HCT116 (cell line): ENCODE data around the gene RBM44. TPM values are rescaled to one million over a fixed set of nuclear protein-coding genes. Genes with fewer than 3 reads are reported as not detected.
A peak's percentile ranks its signal among the peaks of the same experiment; 100 is the strongest.
"Not testable (repeated sequence)": the region's sequence is repeated elsewhere in the genome, so short reads cannot be mapped to it uniquely, and the experiment has no call there.

Experiments
- ATAC-seq: fragments of 200-7000 bp; cut with Tn5 transposase; 2 replicates; pipeline ENCODE4 v1.9.1; 2020; ENCODE audit warnings: mild to moderate bottlenecking, moderate library complexity
- BruUV-seq: library from RNA; stranded (reverse); fragments of 400-500 nt; replicated peaks from 2 replicates; lab custom pipeline; 2021; lab: Mats Ljungman, UMichigan
- CTCF ChIA-PET: fragments of 300-600 bp; sonication (Branson Sonifier 250); formaldehyde crosslinking; loops from one replicate; lab custom pipeline; 2021; ENCODE audit warnings: antibody characterized with exemption; lab: Charles Lee
- POLR2A ChIA-PET: fragments of 300-600, 350-600 bp; sonication (Branson Sonifier 250); formaldehyde crosslinking; loops from one replicate; lab custom pipeline; 2021; ENCODE audit warnings: antibody characterized with exemption; lab: Charles Lee
- RAD21 ChIA-PET, 2 experiments: fragments of 300-600 bp; sonication (Branson Sonifier 250); formaldehyde crosslinking; loops; one replicate each; lab custom pipeline; 2023; ENCODE audit warnings: low total read pairs in 2 of 2; ENCODE audit not compliant: uncharacterized antibody in 2 of 2, unreplicated experiment in 2 of 2, low non-redundant PET in 1 of 2; lab: Charles Lee
- DNase-seq: peaks from one replicate; pipeline ENCODE4 v3.0.0-alpha.2; 2010; ENCODE audit warnings: low read depth, low spot score
- H2AFZ ChIP-seq: fragments of 200-600 bp; shearing (Covaris generic), sonication (generic); 2 replicates; pipeline ENCODE4 v1.6.1; 2017; ENCODE audit warnings: low read depth, mixed run types, mixed read lengths, antibody characterized with exemption, low read length; ENCODE audit not compliant: poor library complexity, severe bottlenecking
- H3K27ac ChIP-seq: 2 replicates; pipeline ENCODE4 v1.5.1; 2012; ENCODE audit warnings: low read depth, low read length
- H3K27me3 ChIP-seq: fragments of 200-600 bp; sonication (generic); 2 replicates; pipeline ENCODE4 v1.6.1; 2016; ENCODE audit warnings: mixed run types, low read length, mixed read lengths; ENCODE audit not compliant: insufficient read depth
- H3K36me3 ChIP-seq, 2 experiments: fragments of 200-500 bp in 1 of 2; fragments of 200-600 bp in 1 of 2; sonication (Bioruptor generic) in 1 of 2; sonication (generic) in 1 of 2; 2 replicates each; pipeline versions ENCODE4 v1.5.1 to v1.6.1; 2014 to 2016; ENCODE audit warnings: low read length in 2 of 2, inconsistent platforms in 1 of 2, mixed read lengths in 1 of 2, mixed run types in 1 of 2; ENCODE audit not compliant: insufficient read depth in 2 of 2, control insufficient read depth in 1 of 2
- H3K4me1 ChIP-seq, 2 experiments: fragments of 200-600 bp in 1 of 2; sonication (generic) in 1 of 2; 2 replicates each; pipeline versions ENCODE4 v1.5.1 to v1.6.1; 2012 to 2017; ENCODE audit warnings: low read length in 2 of 2, inconsistent platforms in 1 of 2, mild to moderate bottlenecking in 1 of 2, mixed read lengths in 1 of 2, mixed run types in 1 of 2, moderate library complexity in 1 of 2; ENCODE audit not compliant: insufficient read depth in 2 of 2, control insufficient read depth in 1 of 2
- H3K4me2 ChIP-seq: fragments of 200-600 bp; sonication (generic); 2 replicates; pipeline ENCODE4 v1.6.1; 2017; ENCODE audit warnings: mixed run types, low read length, mixed read lengths
- H3K4me3 ChIP-seq, 2 experiments: fragments of 200-600 bp in 1 of 2; sonication (generic) in 1 of 2; replicated peaks in 1 of 2; 2 replicates each; pipeline ENCODE4 v1.5.1; 2011 to 2016; ENCODE audit warnings: low read length in 2 of 2, control low read depth in 1 of 2, low read depth in 1 of 2, mild to moderate bottlenecking in 1 of 2, mixed read lengths in 1 of 2, mixed run types in 1 of 2
- H3K79me2 ChIP-seq: fragments of 200-600 bp; sonication (generic); 2 replicates; pipeline ENCODE4 v1.6.1; 2017; ENCODE audit warnings: mild to moderate bottlenecking, mixed run types, low read length, moderate library complexity, mixed read lengths; ENCODE audit not compliant: insufficient read depth
- H3K9ac ChIP-seq: fragments of 200-600 bp; sonication (generic); 2 replicates; pipeline ENCODE4 v1.6.1; 2016; ENCODE audit warnings: low read length, mixed read lengths
- H3K9me2 ChIP-seq: fragments of 200-600 bp; sonication (generic), shearing (Covaris generic); 2 replicates; pipeline ENCODE4 v1.6.1; 2017; ENCODE audit warnings: mixed run types, mild to moderate bottlenecking, moderate library complexity; ENCODE audit not compliant: insufficient read depth
- H3K9me3 ChIP-seq, 2 experiments: fragments of 200-500 bp in 1 of 2; fragments of 200-600 bp in 1 of 2; sonication (Bioruptor generic) in 1 of 2; sonication (generic) in 1 of 2; 2 replicates each; pipeline ENCODE4 v1.6.1; 2014 to 2017; ENCODE audit warnings: low read length in 2 of 2, mixed read lengths in 2 of 2, inconsistent platforms in 1 of 2, low read depth in 1 of 2, mild to moderate bottlenecking in 1 of 2, mixed run types in 1 of 2, moderate library complexity in 1 of 2; ENCODE audit not compliant: control insufficient read depth in 1 of 2, insufficient read depth in 1 of 2
- H4K20me1 ChIP-seq: fragments of 200-600 bp; sonication (generic), shearing (Covaris generic); 2 replicates; pipeline ENCODE4 v1.6.1; 2017; ENCODE audit warnings: mixed run types, mild to moderate bottlenecking, moderate library complexity; ENCODE audit not compliant: insufficient read depth
- ATF3 ChIP-seq: IDR thresholded peaks from 2 replicates; pipeline ENCODE4 v1.6.1; 2012
- CBX3 ChIP-seq: IDR thresholded peaks from 2 replicates; pipeline ENCODE4 v1.6.1; 2012; ENCODE audit warnings: low read depth
- CEBPB ChIP-seq: IDR thresholded peaks from 2 replicates; pipeline ENCODE4 v1.6.1; 2012; ENCODE audit warnings: low read depth
- EGR1 ChIP-seq: IDR thresholded peaks from 2 replicates; pipeline ENCODE4 v1.6.1; 2012; ENCODE audit warnings: low read depth
- JUND ChIP-seq: IDR thresholded peaks from 2 replicates; pipeline ENCODE4 v1.6.1; 2012
- RAD21 ChIP-seq: IDR thresholded peaks from 2 replicates; pipeline ENCODE4 v1.6.1; 2012; ENCODE audit warnings: low read depth, mild to moderate bottlenecking
- REST ChIP-seq: IDR thresholded peaks from 2 replicates; pipeline ENCODE4 v1.6.1; 2012; ENCODE audit warnings: low read depth
- SIN3A ChIP-seq: IDR thresholded peaks from 2 replicates; pipeline ENCODE4 v1.6.1; 2012; ENCODE audit warnings: low read depth
- SP1 ChIP-seq: IDR thresholded peaks from 2 replicates; pipeline ENCODE4 v1.6.1; 2012; ENCODE audit warnings: low read depth
- SRF ChIP-seq: IDR thresholded peaks from 2 replicates; pipeline ENCODE4 v1.6.1; 2012; ENCODE audit warnings: low read depth
- ZFX ChIP-seq: fragments of 450-650 bp; IDR thresholded peaks from 2 replicates; pipeline ENCODE4 v1.6.1; 2017
- intact Hi-C: fragments of 100-400 bp; cut with micrococcal nuclease; formaldehyde crosslinking; loops from 2 replicates; pipeline ENCODE4 v1.10.0; 2022
- total RNA-seq: library from RNA; stranded (reverse); gene quantifications from one replicate; pipeline ENCODE4 v1.2.1, GENCODE V29; 2021; ENCODE audit not compliant: unreplicated experiment
- TF ChIP-seq, protein P1 (sequence below): IDR thresholded peaks from 2 replicates; pipeline ENCODE4 v1.6.1; 2012

The RBM44 gene
- total RNA-seq, 1 experiment from 2014 or later = 0.54 TPM

DNA sequence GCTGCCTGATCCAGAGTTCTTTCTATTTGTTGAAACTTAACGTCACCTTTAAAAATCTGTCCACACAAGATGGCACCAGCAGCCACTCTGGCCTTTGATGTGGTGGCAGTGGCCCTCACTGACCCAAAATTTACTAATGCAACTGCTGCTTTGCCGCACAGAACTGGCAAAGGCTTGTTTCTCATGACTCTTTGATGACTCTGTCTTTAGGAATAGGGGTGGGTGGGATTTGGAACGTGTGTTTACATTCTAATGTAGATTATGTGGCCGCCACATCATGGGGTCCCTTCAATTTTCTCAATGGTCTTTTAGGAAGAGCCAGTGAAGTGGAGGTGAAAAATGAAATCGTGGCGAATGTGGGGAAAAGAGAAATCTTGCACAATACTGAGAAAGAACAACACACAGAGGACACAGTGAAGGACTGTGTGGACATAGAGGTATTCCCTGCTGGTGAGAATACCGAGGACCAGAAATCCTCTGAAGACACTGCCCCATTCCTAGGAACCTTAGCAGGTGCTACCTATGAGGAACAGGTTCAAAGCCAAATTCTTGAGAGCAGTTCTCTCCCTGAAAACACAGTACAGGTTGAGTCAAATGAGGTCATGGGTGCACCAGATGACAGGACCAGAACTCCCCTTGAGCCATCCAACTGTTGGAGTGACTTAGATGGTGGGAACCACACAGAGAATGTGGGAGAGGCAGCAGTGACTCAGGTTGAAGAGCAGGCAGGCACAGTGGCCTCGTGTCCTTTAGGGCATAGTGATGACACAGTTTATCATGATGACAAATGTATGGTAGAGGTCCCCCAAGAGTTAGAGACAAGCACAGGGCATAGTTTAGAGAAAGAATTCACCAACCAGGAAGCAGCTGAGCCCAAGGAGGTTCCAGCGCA lies 36.0 kb upstream of the RBM44 start:
- H3K79me2 ChIP-seq, H3K4me1 ChIP-seq, CTCF ChIA-PET, ATAC-seq, H3K9me3 ChIP-seq, RAD21 ChIA-PET, BruUV-seq, H3K9ac ChIP-seq, intact Hi-C loops, H3K4me3 ChIP-seq, DNase-seq, H3K4me2 ChIP-seq, H2AFZ ChIP-seq, H3K27ac ChIP-seq, H3K27me3 ChIP-seq, POLR2A ChIA-PET, H3K9me2 ChIP-seq, H4K20me1 ChIP-seq: not testable (repeated sequence)
- H3K36me3 ChIP-seq = peaks cover 18 to 22% of the 10 kb centered on the region in 2 experiments; a peak in 3 of 4 replicates

- intact Hi-C loops = no loop called here
- Histone ChIP-seq H3K27ac (no peak overlapping the region), H3K9ac (no peak overlapping the region), H3K4me3 (no peak overlapping the region), H3K36me3 (peaks cover 18 to 22% of the 10 kb centered on the region in 2 experiments; a peak in 3 of 4 replicates), H4K20me1 (no peaks in the 10 kb centered on the region; the same call in 1 of the 2 replicates), H3K9me2 (no peaks in the 10 kb centered on the region), H3K4me1 (no peaks in the 10 kb centered on the region), H2AFZ (no peak overlapping the region), H3K9me3 (no peaks in the 10 kb centered on the region), H3K79me2 (no peaks in the 10 kb centered on the region), H3K4me2 (no peak overlapping the region), H3K27me3 (no peaks in the 10 kb centered on the region)
- TF ChIP-seq EGR1 (no peak), CEBPB (no peak), RAD21 (no peak), ATF3 (no peak), JUND (no peak), SP1 (no peak), CBX3 (no peak), REST (no peak), SIN3A (no peak), ZFX (no peak), SRF (no peak)
- TF ChIP-seq, protein P1, sequence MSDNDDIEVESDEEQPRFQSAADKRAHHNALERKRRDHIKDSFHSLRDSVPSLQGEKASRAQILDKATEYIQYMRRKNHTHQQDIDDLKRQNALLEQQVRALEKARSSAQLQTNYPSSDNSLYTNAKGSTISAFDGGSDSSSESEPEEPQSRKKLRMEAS = no peak
- DNase-seq (no peak), ATAC-seq (no peak)
- RAD21 ChIA-PET = no interaction called here
- BruUV-seq = TSS peak; percentile 51
- POLR2A ChIA-PET = no interaction called here
- CTCF ChIA-PET = no interaction called here
These were observed 34.8 kb upstream of the RBM44 start for GRCh38 chr2:237763812-237764211.

- intact Hi-C loops, H3K4me2 ChIP-seq, H3K9ac ChIP-seq, H3K79me2 ChIP-seq, POLR2A ChIA-PET, RAD21 ChIA-PET, H3K4me1 ChIP-seq, H3K27ac ChIP-seq, H3K4me3 ChIP-seq, H3K9me3 ChIP-seq, H2AFZ ChIP-seq, CTCF ChIA-PET, H3K9me2 ChIP-seq, H4K20me1 ChIP-seq, DNase-seq, ATAC-seq, H3K27me3 ChIP-seq, BruUV-seq: not testable (repeated sequence)
- peaks cover 14% of the 10 kb centered on the region in 2 experiments; a peak in 3 of 4 replicates for H3K36me3 ChIP-seq
These were observed 33.5 kb upstream of the RBM44 start for GRCh38 chr2:237765122-237765521.
